ENCODE measurements around the gene DUSP22. TPM values are rescaled to one million over a fixed set of nuclear protein-coding genes. Genes with fewer than 3 reads are reported as not detected.

The DUSP22 gene
- total RNA-seq, 1 experiment from 2014 or later, result 25.0 TPM

DNA sequence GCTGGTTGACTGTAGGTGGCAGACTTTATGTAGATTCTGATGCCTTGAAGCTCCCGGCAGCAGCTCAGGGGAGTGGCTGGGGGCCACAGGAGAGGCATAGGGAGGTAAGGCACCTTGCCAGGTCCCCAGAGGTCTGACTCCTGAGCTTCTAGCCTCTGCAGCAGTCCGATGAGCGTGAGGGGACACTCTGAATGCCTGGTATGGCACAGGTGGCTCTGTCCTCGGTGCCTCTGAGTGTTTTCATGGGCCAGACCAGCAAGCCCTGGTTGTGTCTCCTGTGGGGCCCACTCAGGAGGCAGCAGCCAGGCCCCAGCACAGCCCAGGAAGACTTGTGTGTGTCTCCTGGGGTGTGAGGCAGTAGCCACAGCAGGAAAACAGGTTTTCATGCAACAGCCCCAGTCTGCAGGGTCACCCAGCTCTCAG lies 59.6 kb downstream of the DUSP22 start:
- no CpG with 5 or more reads among the region's 4 CpGs for WGBS (ENCODE audit: extremely low coverage, insufficient read length, low lambda C conversion rate)
- no peak overlapping the region for H3K4me3 Mint-ChIP-seq
- peaks cover 12 to 26% (median 17%) of the 10 kb centered on the region in 3 experiments for H3K36me3 Mint-ChIP-seq (ENCODE audit: insufficient read depth in 1 of 3, low read depth in 3 of 3)

More for the DNA sequence above, 59.6 kb downstream of the DUSP22 start:
- Histone ChIP-seq H3K4me1 (ENCODE audit: insufficient read depth, low read length) (no peaks in the 10 kb centered on the region), H3K23ac (ENCODE audit: insufficient read length, low read depth, low read length) (no peak overlapping the region), H3K27me3 (ENCODE audit: insufficient read depth, low read length) (no peaks in the 10 kb centered on the region), H2BK15ac (ENCODE audit: low read depth, low read length) (no peak overlapping the region), H3K9me3 (ENCODE audit: control insufficient read depth, low read depth, low read length) (peaks cover 82% of the 10 kb centered on the region), H2BK5ac (ENCODE audit: insufficient read length, low read length) (no peak overlapping the region), H3K79me2 (ENCODE audit: insufficient read depth, low read length) (no peaks in the 10 kb centered on the region), H3K4me2 (ENCODE audit: insufficient read depth, insufficient read length, low read length) (no peak overlapping the region), H4K5ac (ENCODE audit: insufficient read length, low read depth, low read length) (no peak overlapping the region), H4K91ac (ENCODE audit: insufficient read length, low read depth, low read length) (no peak overlapping the region), H2BK12ac (ENCODE audit: insufficient read length, low read depth, low read length) (no peak overlapping the region), H3K4ac (ENCODE audit: low read depth, low read length) (no peak overlapping the region), H3K18ac (ENCODE audit: insufficient read length, low read depth, low read length) (no peak overlapping the region), H3T11ph (ENCODE audit: low read length) (no peak overlapping the region), H2BK120ac (ENCODE audit: low read depth, low read length, poor library complexity, severe bottlenecking) (no peak overlapping the region), H4K20me1 (ENCODE audit: control insufficient read depth, insufficient read depth, insufficient read length) (no peaks in the 10 kb centered on the region), H3K56ac (ENCODE audit: insufficient read length, low read depth, low read length) (no peak overlapping the region), H2BK20ac (ENCODE audit: low read depth, low read length, poor library complexity, severe bottlenecking) (no peak overlapping the region), H3K27ac (ENCODE audit: insufficient read length, low read depth, low read length) (no peak overlapping the region), H4K8ac (replicated peaks; ENCODE audit: insufficient read length, low read depth, low read length) (no peak overlapping the region), H2AK5ac (ENCODE audit: insufficient read length, low read length) (no peak overlapping the region), H3K23me2 (ENCODE audit: insufficient read length, low read depth, low read length, poor library complexity, severe bottlenecking) (no peaks in the 10 kb centered on the region), H3K14ac (ENCODE audit: insufficient read depth, low read length) (no peak overlapping the region), H2AFZ (ENCODE audit: low read length) (no peak overlapping the region), H3K9ac (ENCODE audit: extremely low read depth, insufficient read length, low read length) (no peak overlapping the region), H3K79me1 (ENCODE audit: insufficient read depth, low read depth, low read length, poor library complexity, severe bottlenecking) (no peaks in the 10 kb centered on the region)
- TF ChIP-seq, protein P1, sequence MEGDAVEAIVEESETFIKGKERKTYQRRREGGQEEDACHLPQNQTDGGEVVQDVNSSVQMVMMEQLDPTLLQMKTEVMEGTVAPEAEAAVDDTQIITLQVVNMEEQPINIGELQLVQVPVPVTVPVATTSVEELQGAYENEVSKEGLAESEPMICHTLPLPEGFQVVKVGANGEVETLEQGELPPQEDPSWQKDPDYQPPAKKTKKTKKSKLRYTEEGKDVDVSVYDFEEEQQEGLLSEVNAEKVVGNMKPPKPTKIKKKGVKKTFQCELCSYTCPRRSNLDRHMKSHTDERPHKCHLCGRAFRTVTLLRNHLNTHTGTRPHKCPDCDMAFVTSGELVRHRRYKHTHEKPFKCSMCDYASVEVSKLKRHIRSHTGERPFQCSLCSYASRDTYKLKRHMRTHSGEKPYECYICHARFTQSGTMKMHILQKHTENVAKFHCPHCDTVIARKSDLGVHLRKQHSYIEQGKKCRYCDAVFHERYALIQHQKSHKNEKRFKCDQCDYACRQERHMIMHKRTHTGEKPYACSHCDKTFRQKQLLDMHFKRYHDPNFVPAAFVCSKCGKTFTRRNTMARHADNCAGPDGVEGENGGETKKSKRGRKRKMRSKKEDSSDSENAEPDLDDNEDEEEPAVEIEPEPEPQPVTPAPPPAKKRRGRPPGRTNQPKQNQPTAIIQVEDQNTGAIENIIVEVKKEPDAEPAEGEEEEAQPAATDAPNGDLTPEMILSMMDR (conservative IDR thresholded peaks at IDR 0.05), result no peak
- Mint-ChIP-seq H3K27ac (0 out of 7 replicates have a peak overlapping the region, but pooled peaks of 1 of the 3 experiments have one; percentile 9), H3K4me1 (peaks cover 8 to 10% of the 10 kb centered on the region in 2 experiments; a peak in 3 of 4 replicates), H3K27me3 (ENCODE audit: low read depth) (peaks cover 2% of the 10 kb centered on the region), H3K9me3 (peaks cover 90 to 97% of the 10 kb centered on the region in 2 experiments)
- DNase-seq, result no peak

Measured in H9 (cell line).